GM19043 (cell line): ENCODE measurements around the gene TST.

Source experiments
- ATAC-seq: cut with Tn5 transposase; IDR thresholded peaks from one replicate; pipeline ENCODE4 v1.9.1; 2021; ENCODE audit warnings: low read depth; ENCODE audit not compliant: unreplicated experiment

TST gene

DNA sequence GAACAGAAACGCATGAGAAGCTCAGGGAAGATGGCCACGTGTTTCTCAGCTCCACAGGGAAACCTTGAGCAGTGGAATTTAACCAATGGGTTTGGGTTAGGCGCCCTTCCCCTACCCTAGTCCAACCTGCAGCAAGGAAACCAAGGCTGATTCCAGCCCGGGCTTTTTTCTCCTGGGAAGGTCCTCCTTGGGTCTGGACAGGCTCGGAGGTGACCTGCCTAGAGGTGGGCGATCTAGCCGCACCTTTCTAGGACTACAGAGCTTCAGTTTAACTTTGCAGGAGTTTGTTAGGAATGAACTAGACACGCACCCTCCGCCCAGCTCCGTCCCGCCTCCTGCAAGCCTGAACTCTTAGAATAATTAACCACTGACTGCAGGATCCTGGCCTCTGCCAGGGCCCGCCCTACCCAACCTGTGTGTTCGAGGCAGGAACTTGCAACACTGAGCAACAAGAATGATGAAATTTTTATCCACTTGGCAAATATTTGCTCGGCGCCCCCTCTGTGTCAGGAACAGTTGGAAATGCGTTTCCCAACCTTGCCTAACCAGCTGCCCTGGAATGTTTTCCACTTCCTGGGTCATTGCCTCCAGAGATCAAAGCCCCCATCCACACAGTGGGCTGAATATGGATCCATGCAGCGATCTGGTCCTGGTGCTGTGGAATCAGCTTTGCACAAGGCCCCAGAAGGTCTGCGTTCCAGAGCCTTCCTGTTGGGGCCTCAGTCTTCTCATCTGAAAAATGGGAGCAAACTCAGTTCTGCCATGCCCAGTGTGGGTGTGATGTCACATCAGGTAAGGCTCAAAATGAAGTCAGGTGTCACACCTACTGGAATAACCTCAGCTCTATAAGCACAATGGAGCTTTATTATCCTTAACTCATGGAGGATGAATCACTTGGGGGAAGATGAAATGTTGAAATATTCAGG is 13.6 kb upstream of the TST start:
- no peak for ATAC-seq

- no peak for ATAC-seq
Measured at GRCh38 chr22:37032134-37032534, 12.9 kb upstream of the TST start.

DNA sequence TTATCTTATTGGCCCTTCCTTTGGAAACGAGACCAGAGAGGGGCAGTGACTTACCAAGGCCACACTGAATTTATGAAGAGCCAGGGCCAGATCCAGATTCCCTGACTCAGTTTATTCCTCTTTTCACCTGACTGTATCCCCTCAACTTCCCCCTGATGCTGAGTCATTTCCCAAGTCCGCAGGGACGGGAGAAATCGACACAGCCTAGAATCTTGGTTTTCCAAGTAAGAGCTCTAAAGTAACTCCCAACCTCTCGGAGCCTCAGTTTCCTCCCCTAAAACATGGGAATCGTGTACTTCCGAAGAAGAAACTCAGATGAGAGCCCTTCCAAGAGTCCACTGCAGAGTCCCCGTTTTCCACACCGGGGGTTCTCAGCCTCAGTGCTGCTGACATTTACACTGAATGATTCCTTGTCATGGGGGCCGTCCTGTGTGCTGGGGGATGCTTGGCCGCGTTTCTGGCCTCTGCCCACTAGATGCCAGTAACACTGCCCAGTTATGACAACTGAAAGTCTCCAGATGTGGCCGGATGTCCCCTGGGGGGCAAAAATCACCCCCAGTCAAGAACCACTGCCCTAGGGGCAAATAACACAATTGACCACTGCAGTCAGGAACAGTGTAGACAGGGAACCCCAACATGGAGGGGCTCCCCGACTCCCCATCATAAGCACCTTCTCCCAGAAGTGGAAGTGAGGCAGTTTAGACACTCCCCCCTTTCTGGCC is 11.5 kb upstream of the TST start:
- ATAC-seq: no peak

GRCh38 chr22:37028692-37029674 is 9.7 kb upstream of the TST start:
- no peak for ATAC-seq

DNA sequence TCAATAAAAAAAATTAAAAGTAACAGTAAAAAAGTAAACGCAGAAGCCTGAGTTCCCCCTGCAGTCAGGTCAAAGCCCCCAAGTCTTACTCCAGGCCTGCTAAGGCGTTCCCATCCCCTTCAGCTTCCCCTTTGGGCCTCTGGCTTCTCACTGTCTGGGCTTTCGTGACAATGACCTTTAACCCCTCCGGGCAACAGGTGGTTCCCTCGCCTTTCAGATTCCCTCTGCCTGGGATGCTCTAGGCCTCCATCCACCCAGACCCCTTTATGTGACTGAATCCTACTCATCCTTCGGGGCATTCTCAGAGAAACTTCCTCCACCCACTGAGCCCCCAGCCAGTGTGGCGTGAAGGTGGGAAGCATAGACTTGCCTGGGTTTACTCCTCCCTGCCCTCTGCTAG is 8.3 kb upstream of the TST start:
- ATAC-seq: no peak

GRCh38 chr22:37026325-37026724 is 7.1 kb upstream of the TST start:
- no peak for ATAC-seq

DNA sequence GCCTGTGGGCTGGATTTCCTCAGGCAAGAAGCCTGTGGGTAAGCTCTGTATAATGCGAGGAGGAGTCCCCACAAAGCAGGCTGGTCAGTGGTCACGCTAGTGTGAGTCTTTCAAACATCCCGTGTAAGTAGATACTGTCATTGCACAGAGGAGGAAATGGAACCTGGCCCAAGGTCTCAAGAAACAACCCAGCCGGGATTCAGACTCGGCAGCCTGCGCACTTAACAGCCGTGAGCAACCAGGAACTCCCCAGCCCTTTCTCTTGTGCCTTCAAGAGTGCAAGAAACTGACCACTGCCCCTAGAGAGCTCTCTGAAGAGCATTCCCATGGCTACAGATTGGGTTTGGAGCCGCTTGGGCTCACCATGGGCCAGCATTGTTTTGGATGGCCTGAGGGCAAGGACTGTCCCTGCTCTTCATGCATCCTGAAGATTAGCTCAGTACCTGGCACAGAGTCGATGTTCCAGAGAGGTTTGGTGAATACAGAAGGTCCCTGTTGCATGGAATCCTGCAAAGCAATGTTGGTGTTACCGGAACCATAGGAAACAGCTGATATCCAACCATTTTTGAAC is 6.3 kb upstream of the TST start:
- ATAC-seq: no peak

DNA sequence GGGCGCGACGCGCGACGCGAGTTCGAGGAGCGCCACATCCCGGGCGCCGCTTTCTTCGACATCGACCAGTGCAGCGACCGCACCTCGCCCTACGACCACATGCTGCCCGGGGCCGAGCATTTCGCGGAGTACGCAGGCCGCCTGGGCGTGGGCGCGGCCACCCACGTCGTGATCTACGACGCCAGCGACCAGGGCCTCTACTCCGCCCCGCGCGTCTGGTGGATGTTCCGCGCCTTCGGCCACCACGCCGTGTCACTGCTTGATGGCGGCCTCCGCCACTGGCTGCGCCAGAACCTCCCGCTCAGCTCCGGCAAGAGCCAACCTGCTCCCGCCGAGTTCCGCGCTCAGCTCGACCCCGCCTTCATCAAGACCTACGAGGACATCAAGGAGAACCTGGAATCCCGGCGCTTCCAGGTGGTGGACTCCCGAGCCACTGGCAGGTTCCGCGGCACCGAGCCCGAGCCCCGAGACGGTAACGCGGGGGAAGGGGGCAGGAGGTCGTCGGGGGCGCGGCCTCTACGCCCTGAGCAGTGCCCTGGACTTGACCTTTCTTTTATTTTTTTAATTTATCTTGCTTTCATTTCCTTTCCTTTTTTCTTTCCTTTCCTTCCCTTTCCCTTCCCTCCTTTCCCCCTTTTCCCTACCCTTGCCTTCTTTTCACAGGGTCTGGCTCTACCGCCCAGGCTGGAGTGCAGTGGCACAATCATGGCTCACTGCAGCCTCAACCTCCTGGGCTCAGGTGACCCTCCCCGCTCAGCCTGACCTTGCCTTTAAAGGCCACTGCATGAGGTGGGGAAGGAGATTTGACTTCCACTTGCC is 5.3 kb upstream of the TST start:
- no peak for ATAC-seq

GRCh38 chr22:37023743-37024338 is 4.6 kb upstream of the TST start:
- no peak for ATAC-seq

DNA sequence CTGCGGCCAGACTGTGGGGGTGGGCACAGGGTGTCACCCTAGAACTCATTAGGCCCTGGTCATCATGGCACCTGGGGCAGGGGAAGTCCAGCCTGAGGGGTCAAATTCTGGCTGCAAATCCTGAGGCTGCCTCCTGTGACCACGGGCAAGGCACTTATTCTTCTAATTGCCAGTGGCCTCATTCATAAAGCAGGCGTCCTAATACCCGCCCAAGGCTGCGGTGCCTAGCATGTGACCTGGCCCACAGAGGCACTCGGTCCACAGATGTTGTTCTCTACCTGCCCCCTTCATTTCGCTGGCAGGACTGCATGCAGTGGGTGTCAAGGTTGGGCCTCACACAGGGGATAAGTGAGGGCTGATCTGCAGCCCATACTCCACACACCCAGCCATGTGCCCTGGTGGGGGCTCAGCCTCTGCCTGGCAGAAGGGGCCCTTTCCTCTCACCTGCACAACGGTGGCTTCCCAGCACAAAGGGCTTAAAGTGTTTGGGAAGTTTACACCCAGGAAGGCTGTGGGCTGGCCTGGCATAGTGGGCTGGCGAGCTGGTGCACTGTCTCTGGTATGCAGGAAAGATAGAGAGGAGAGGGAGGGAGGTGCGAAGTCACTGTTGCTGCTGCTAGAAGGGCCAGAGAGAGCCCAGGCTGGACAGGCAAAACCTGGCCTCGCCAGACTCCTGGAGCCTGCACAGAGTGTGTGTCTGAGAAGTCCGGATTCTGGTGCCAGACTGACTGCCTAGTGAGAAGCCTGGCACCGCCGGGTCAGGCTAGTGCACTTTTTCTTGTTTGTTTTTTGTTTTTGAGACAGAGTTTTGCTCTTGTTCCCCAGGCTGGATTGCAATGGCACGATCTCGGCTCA is 3.5 kb upstream of the TST start:
- ATAC-seq: no peak

DNA sequence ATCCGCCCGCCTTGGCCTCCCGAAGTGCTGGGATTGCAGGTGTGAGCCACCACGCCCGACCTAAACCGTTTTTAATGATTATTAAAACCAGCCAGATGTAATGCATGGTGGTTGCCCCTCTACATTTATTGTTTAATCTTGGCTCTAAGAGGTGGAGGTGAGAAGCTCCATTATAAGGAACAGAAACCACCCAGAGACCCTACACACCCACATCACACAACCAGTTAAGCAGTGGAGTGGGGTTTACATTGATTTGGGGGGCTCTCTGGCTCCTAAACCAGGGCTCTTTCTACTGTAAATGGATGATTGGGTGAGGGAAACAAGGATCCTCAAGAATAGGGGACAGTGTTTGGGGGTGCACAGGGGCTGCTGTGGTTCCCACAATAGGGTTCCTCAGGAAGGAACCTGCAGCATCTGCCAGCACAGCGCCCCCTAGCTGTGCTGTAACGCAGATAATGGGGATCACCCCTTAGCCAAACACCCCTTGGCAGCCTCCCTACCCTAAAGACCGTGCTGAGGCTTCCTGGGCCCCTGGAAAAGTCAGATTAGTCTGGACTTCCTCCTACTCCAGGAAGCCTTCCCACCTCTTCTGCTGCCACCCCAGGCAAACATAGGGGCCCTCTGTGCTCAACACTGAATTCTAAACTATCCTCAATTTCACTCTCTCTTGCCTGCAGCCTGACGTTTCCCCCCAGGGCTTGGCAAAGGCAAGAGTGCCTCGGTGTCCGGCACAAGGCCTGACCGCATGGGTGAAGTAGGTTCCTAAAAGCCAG is 2.6 kb upstream of the TST start:
- ATAC-seq: no peak

DNA sequence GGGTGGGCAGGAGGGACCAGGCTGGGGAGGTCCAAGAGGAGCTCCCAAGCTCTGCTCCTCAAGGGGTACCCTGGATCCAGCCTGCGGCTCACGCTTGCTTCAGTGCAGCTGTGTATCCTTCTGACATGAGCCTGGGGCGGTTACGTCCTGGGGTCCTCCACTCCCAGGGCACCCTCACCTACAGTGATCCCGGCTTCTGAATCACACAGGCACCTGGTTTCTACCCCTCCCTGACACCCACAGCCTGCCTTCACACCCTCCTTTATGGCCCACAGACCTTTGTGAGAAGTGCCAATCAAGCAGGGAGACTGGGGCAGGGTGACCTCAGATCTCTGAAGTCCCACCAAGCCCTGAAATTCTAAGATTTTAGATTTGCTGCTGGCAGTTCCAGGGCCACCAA is 1.8 kb upstream of the TST start:
- no peak for ATAC-seq

- ATAC-seq: no peak
Measured at GRCh38 chr22:37020192-37020479, 889 bp upstream of the TST start.

DNA sequence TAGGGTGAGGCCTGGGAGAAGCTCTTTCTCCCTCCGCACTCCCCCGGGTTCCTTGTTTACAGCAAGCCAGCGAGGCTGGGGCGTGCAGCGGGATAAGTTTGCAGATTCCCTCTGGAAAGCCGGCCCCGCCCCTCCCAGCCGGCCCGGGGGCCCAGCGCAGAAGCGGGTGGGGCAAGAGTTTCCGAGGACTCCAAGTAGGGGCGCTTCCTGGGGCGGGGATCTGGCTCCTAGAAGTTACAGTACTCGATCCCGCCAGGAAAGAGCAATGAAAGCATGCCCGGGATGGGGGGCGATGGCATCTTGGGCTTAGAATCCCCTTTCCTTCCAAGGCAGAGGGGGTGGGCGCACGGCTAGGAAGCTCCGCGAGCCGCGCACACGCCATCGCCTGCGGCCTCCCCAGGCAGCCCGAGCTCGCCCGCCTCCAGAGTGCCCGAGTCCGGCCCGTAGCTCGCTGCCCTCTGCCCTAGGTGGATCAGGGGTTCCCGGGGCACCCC is 385 bp downstream of the TST start:
- peak; percentile 27 for ATAC-seq

DNA sequence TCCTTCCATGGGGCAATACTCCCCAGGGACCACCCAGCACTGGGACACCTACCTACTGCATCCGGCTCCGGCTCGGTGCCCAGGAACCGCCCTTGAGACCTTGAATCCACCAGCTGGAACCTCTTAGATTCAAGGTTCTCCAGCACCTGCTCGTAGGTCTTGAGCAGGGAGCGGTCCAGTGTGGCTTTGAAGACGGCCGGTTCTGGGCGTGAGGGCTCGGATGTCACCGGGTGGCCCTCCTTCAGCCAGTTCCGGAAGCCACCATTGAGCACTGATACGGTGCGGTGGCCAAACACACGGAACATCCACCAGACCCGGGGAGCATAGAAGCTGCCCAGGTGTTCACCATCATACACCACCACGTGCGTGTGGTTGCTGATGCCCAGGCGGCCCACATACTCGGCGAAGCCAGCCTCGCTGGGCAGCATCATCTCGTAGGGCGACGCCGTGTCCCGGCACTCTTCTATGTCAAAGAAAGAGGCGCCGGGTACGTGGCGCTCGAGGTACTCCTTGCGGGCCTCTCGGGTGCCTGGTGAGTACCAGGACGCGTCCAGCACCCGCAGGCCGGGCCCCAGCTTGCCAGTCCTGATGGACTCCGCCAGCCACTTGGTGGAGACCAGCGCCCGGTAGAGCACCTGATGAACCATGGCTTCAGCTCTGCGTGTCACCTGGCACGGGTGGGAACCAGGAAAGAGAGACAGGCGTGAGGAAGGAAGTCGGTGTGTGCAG is 997 bp downstream of the TST start:
- no peak for ATAC-seq

DNA sequence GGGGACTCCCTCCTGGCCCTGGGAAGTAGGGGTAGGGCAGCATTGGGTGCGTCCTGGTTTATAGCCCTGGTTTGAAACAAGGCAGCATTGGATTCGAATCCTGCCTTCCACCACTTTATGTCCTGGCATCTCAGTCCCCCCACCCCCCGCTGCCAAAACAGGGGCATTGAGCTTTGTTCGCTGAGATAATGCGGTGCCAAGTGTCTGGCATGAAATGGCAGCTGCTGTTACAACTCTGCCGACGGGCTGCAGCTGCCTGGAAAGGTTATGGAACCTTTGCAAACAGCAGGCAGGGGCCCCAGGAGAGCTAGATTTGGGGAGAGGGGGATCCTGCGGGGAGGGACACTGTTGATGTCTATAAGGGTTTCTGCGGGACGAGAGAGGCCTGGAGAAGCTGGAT is 1.9 kb downstream of the TST start:
- ATAC-seq: no peak
